Muscle of back (tissue), 11 donors: Measurements from ENCODE around the gene NPDC1. TPM values are rescaled to one million over a fixed set of nuclear protein-coding genes. Genes with fewer than 3 reads are reported as not detected.

Experiments used
- DNase-seq, 3 donors: peaks; one replicate each; pipeline versions ENCODE4 v3.0.0 to v3.0.0-alpha.2; 2013
- polyA plus RNA-seq, 10 donors: library from polyadenylated mRNA; unstranded; fragments of 120-200 nt; gene quantifications; one replicate each; pipeline ENCODE4 v1.2.1, GENCODE V29; 2013; ENCODE audit not compliant: insufficient read length in 10 of 10

NPDC1 gene
- polyA plus RNA-seq, 10 donors = 28.5 to 53.0 (median 38.4) TPM

- DNase-seq = peak in 2 of 3 donors; percentile 45 to 50
These were observed 18.4 kb downstream of the NPDC1 start, which contains the start of gene ABCA2 for GRCh38 chr9:137027369-137028262. TSS of gene ABCA2 (minus strand) at chr9:137028237. CDS start at chr9:137028140, 97 bp downstream.

GRCh38 chr9:137026828-137027227 lies 19.1 kb downstream of the NPDC1 start:
- DNase-seq = no peak

- DNase-seq = no peak
These were observed 19.6 kb downstream of the NPDC1 start for GRCh38 chr9:137026384-137026783.

- no peak for DNase-seq
These were observed 20.4 kb downstream of the NPDC1 start for GRCh38 chr9:137025517-137025966.

- no peak for DNase-seq
These were observed 22.4 kb downstream of the NPDC1 start for GRCh38 chr9:137023583-137023991.

- DNase-seq = no peak
These were observed 22.8 kb downstream of the NPDC1 start for GRCh38 chr9:137023157-137023556.

GRCh38 chr9:137022662-137023008 lies 23.3 kb downstream of the NPDC1 start:
- no peak for DNase-seq

GRCh38 chr9:137021979-137022661 lies 23.9 kb downstream of the NPDC1 start:
- DNase-seq = peak in 1 of 3 donors; percentile 26

- no peak for DNase-seq
These were observed 24.4 kb downstream of the NPDC1 start for GRCh38 chr9:137021568-137021978.

- DNase-seq = no peak
These were observed 25.0 kb downstream of the NPDC1 start for GRCh38 chr9:137020771-137021567.

- no peak for DNase-seq
These were observed 25.9 kb downstream of the NPDC1 start for GRCh38 chr9:137019891-137020683.

GRCh38 chr9:137018761-137019559 lies 27.0 kb downstream of the NPDC1 start:
- DNase-seq = no peak

GRCh38 chr9:137017791-137018497 lies 28.0 kb downstream of the NPDC1 start:
- DNase-seq = no peak

GRCh38 chr9:137017071-137017470 lies 28.9 kb downstream of the NPDC1 start:
- DNase-seq = no peak

GRCh38 chr9:137016436-137016835 lies 29.5 kb downstream of the NPDC1 start:
- no peak for DNase-seq

- DNase-seq = no peak
These were observed 30.0 kb downstream of the NPDC1 start for GRCh38 chr9:137015976-137016375.

GRCh38 chr9:137015540-137015930 lies 30.4 kb downstream of the NPDC1 start:
- DNase-seq = no peak

- DNase-seq = no peak
These were observed 31.0 kb downstream of the NPDC1 start for GRCh38 chr9:137014776-137015539.

- DNase-seq = no peak
These were observed 31.8 kb downstream of the NPDC1 start for GRCh38 chr9:137014166-137014565.
